HG02870 (cell line): ENCODE results near the gene IGFBPL1.

Experiments
- ATAC-seq: cut with Tn5 transposase; IDR thresholded peaks from one replicate; pipeline ENCODE4 v1.9.1; 2021; ENCODE audit warnings: mild to moderate bottlenecking, moderate library complexity; ENCODE audit not compliant: unreplicated experiment

The IGFBPL1 gene

GRCh38 chr9:38432922-38433510 is 8.8 kb upstream of the IGFBPL1 start:
- ATAC-seq, result no peak

DNA sequence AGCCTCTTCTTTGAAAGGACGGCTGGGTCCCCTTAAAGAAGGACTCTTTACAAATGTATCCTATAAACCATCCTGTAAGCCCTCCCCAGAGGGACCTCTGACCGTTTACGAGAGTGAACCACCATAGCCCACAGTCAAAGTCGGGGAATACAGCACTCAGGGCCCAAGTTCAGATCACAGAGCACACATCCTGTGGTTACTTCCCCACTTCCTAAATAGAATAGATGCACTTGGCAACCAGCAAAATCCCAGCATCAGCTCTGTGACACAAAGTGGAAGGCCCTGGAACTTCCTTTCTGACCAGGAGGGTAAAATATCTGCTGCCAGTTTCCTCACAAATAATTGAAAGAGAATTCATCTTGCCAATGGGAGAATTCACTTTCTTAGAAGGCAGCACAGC is 6.9 kb upstream of the IGFBPL1 start:
- no peak for ATAC-seq

DNA sequence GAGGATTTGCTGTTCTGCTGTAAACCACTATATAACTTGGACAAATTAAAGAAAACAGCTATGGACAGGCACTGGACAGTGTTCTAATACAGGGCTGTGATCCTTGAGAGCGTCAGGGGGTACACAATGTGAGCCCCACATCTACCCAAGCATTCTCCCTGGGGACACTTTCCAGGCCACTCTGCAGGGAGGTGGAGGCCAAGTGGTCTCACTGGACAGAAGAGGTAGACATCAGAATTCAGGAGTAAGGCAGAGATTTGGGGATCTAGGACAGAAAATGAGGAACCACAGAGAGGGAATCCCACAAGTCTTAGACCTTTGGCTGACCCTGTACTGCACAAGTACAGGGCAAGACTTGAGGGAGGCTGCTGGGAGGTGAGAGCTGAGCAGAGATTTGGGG is 3.8 kb upstream of the IGFBPL1 start:
- no peak for ATAC-seq

GRCh38 chr9:38424918-38425317 is 664 bp upstream of the IGFBPL1 start:
- no peak for ATAC-seq

GRCh38 chr9:38423273-38423972 is 831 bp downstream of the IGFBPL1 start:
- no peak for ATAC-seq

DNA sequence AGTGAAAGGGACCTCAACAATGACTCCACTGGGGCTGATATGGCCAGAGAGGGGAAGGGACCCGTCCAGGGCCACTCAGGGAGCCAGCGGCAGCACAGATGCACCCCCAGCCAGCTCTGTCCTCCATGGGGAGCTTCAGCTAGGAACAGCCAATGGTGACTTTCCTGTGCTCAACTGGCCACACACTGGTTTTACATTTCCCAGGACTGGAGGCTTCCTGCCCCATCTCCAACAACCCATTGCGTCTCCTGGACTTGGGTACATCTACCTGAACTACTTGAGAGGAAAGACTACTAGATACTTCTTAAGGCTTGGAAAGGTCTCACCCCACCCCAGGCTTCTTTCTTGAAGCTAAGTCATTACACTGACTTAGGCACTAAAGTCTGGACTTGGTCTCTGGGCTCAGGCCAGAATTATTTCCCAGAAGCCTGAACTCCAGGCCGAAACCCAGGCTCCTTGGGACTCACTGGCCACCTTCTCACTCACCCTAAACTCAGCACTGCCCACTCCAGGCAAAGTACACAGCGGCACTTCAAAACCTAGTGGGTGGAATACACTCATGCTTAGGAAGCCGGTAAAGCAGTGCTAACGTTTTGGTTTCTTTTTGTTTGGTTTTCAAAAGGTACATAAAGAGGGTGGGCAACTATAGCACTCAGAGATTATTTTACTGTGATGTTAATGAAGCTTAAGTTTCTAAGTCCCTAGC is 1.5 kb downstream of the IGFBPL1 start:
- ATAC-seq, result no peak

DNA sequence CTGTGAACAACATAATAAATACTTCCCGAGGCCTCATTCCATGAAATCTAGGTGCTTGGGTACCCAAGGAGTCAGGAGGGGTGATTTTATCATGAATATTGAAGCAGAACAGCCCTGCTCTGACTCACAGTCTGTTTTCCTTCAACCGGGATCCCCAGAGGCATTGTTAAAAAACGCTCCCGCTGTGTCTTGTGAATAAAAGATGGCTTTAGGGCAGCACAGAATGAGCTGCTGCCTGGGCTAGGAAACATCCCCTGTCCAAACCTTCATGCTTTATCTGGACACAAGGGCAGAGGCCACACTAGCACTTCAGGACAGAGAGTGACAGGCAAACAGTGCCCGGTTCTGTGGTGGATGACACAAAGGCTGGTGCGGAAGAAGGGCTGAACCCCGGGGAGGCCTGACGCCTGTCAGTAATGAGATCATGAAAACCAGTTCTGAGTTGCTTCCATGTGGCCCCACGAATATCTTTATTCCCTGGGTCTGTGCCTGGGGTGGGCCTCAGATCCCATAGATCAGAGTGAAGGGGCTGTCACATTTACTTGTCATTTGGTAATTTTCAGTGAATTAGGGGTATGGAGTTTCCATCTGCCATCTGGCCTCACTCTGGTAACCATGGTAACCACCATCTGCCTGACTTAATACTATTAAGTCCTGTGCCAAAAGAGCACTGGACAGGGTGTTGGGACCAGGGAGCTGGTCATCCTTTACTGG is 2.6 kb downstream of the IGFBPL1 start:
- ATAC-seq, result no peak

DNA sequence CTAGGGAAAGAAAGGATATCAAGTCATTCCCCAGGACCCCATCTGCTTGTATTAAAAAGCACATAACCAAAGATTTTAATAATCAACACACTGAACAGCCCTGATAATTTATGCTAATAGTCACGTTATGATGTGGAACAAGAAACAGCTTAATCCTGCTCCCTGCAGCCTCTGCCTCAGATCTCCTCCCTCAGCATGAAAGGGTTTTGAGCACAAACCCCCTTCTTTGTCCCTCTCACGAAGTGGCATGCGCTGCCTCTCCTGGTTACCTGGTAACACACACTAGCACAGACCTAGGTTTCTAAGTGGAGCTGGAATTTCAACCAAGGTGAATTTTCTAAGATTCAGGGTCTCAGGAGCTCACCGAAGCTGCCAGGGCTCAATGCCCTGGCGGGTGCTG is 5.1 kb downstream of the IGFBPL1 start:
- ATAC-seq, result no peak

DNA sequence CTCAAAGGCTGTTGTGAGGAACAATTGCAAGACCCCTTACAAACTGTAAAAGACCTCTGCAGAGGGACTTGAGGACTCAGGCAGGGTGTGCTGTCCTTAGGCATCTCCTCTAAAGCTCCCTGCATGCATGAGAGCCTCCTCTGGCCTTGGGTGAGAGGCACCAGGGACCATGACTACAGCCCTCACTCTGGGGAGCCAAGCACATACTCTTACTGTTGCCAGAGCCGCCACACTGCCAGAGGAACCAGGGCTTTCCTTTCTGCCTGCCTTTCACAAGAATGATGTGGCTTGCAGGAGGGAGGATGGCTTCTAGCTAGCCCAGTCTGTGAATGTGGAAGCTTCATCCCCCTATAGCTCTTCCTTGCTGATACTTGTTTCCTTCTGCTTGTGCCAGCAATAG is 5.9 kb downstream of the IGFBPL1 start:
- no peak for ATAC-seq

GRCh38 chr9:38417003-38417945 is 7.0 kb downstream of the IGFBPL1 start:
- ATAC-seq, result no peak

GRCh38 chr9:38416461-38416860 is 7.8 kb downstream of the IGFBPL1 start:
- ATAC-seq, result no peak

- ATAC-seq, result no peak
These were observed 8.4 kb downstream of the IGFBPL1 start for GRCh38 chr9:38415856-38416255.

GRCh38 chr9:38414040-38414723 is 10.1 kb downstream of the IGFBPL1 start:
- no peak for ATAC-seq

DNA sequence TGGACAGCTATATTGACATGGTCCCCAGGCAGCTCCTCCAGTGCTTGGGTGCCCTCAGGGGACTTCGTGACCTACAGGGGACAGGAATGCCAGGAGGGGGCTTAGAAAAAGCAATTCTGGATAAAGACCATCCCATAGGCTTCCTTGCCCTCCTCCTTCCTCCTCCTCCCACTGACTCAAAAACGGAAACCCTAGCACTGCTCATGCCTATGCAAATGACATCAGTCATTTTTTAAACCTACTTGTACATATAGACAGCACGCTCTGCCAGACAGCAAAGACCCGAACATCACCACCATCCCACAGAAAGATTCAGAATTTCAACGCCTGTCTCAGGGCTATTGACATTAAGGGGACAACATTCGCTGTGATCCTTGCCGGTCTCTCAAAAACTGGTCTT is 11.0 kb downstream of the IGFBPL1 start:
- no peak for ATAC-seq

DNA sequence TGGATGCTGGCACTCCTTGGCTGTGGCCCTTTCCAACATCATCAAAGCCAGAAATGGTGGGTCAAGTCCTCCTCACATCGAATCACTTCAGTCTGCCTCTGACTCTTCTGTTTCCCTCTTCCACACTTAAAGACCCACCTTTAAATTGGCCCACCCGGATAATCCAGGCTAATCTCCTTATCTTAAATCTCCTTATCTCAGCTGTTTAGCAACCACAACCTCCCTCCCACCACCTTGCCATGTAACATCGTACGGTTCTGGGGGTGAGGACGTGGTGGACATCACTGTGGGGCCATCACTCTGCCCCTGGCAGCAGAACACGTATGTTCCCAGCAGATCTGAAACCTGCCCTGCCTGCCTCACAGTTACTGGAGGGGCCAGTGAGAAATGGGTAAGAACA is 11.5 kb downstream of the IGFBPL1 start:
- ATAC-seq, result no peak

DNA sequence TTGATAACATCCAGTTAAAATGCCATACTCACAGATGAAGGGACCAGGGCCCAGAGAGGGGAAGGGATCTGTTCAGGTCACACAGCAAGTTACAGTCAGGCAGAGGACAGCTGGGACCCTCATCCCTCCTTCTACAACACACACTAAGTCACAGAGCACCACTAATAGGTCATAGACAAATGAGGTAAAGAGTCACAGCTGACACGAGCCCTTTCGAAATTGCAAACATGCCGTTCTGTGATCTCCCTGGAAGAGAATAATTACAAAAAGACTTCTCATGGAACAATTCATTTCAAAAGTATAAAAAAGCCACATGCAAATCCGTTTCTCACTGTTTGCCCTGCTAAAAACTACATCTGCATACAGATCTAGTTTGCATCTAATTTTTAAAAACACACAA is 15.5 kb downstream of the IGFBPL1 start:
- peak; percentile 77 for ATAC-seq

DNA sequence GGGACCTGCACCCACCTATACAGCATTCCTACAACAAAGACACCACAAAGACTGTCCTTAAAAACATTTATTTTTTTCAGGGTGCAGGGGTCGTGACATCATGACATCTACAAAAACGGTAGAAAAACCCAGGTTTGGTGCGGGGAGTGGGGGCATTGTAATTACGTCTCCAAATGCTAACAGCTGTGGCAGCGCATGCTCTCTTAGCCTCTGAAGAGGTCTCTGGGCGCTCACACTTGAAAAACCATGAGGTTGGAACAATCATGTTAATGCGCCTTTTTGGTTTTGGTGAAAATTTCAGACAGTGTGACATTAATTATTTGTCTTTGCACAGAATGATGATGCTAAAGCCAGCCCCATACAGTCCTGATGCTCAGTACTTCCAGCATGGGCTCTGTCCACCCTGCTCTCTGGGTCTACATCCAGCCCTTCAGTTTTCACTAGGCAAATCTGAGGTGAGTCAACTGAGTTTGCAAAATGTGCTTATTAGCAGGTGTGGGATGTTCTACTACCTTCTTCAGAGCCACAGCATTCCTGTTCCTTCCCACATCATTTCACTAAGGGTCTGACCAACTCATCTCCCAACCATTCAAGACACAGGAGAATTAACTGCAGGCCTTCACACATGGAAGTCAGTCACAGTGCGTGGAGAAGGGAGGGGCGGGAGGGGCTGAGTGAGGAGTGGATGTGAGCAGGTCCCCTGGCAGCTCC is 17.6 kb downstream of the IGFBPL1 start:
- no peak for ATAC-seq

DNA sequence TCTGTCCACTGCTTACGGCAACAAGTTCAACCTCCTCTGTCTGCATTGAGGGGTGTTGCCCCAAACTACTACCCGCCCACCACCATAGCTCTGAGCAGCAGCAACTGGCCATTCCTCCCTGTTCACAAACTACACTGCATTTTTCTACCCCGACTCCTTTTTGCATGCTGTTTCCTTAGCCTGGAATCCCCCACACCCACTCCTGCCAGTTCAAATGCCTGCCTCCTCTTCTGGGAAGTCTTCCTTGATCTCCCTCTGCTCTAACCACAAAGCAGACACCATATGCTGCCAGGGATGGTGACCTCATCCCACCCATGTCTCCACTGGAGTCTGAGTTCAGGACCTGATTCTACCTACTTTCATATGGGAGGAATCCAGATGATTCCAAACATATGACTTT is 18.5 kb downstream of the IGFBPL1 start:
- no peak for ATAC-seq

GRCh38 chr9:38404314-38404713 is 19.9 kb downstream of the IGFBPL1 start:
- ATAC-seq, result no peak
